Ishikawa (cell line): Measurements from ENCODE around the gene NFIB.

Source experiments
- CEBPB ChIP-seq: IDR thresholded peaks from 2 replicates; pipeline ENCODE4 v1.6.1; 2012
- CREB1 ChIP-seq: IDR thresholded peaks from 2 replicates; pipeline ENCODE4 v1.6.1; 2012; ENCODE audit warnings: low read depth
- EGR1 ChIP-seq: IDR thresholded peaks from 2 replicates; pipeline ENCODE4 v1.6.1; 2012
- EP300 ChIP-seq: IDR thresholded peaks from 2 replicates; pipeline ENCODE4 v1.6.1; 2012; ENCODE audit warnings: borderline replicate concordance
- FOXM1 ChIP-seq: IDR thresholded peaks from 2 replicates; pipeline ENCODE4 v1.6.1; 2012; ENCODE audit warnings: low read depth, borderline replicate concordance
- MAX ChIP-seq: IDR thresholded peaks from 2 replicates; pipeline ENCODE4 v1.6.1; 2012
- NFIC ChIP-seq: IDR thresholded peaks from 2 replicates; pipeline ENCODE4 v1.6.1; 2012
- RAD21 ChIP-seq: IDR thresholded peaks from 2 replicates; pipeline ENCODE4 v1.6.1; 2012; ENCODE audit warnings: low read depth
- REST ChIP-seq: IDR thresholded peaks from 2 replicates; pipeline ENCODE4 v1.6.1; 2012; ENCODE audit warnings: low read depth, mild to moderate bottlenecking
- TAF1 ChIP-seq: IDR thresholded peaks from 2 replicates; pipeline ENCODE4 v1.6.1; 2012; ENCODE audit warnings: low read depth, mild to moderate bottlenecking
- TCF12 ChIP-seq: IDR thresholded peaks from 2 replicates; pipeline ENCODE4 v1.6.1; 2012; ENCODE audit warnings: low read depth
- TEAD4 ChIP-seq: IDR thresholded peaks from 2 replicates; pipeline ENCODE4 v1.6.1; 2012
- USF1 ChIP-seq: IDR thresholded peaks from 2 replicates; pipeline ENCODE4 v1.6.1; 2012
- YY1 ChIP-seq: IDR thresholded peaks from 2 replicates; pipeline ENCODE4 v1.6.1; 2012; ENCODE audit warnings: low read depth
- ZBTB7A ChIP-seq: IDR thresholded peaks from 2 replicates; pipeline ENCODE4 v1.6.1; 2012; ENCODE audit warnings: low read depth

Gene NFIB

GRCh38 chr9:14127656-14128055, 186.3 kb downstream of the NFIB start:
- TF ChIP-seq RAD21: no peak
- no peak for TF ChIP-seq MAX
- TF ChIP-seq TEAD4: no peak

GRCh38 chr9:14119694-14120514, 194.0 kb downstream of the NFIB start:
- no peak for TF ChIP-seq EP300
- no peak for TF ChIP-seq USF1
- TF ChIP-seq TAF1: no peak
- TF ChIP-seq ZBTB7A: no peak
- no peak for TF ChIP-seq NFIC
- TF ChIP-seq TEAD4: no peak
- TF ChIP-seq FOXM1: no peak
- no peak for TF ChIP-seq CEBPB
- TF ChIP-seq EGR1: no peak
- TF ChIP-seq CREB1: no peak
- no peak for TF ChIP-seq MAX
- no peak for TF ChIP-seq TCF12
- no peak for TF ChIP-seq YY1
- TF ChIP-seq RAD21: no peak
- TF ChIP-seq REST: no peak

- no peak for TF ChIP-seq NFIC
Observed at GRCh38 chr9:14112226-14112625, 201.7 kb downstream of the NFIB start.

GRCh38 chr9:14111696-14112095, 202.2 kb downstream of the NFIB start:
- TF ChIP-seq ZBTB7A: no peak
- no peak for TF ChIP-seq CREB1
- no peak for TF ChIP-seq TCF12
- TF ChIP-seq EGR1: no peak
- TF ChIP-seq EP300: no peak
- no peak for TF ChIP-seq NFIC

GRCh38 chr9:14107977-14108376, 206.0 kb downstream of the NFIB start:
- TF ChIP-seq REST (no peak), MAX (no peak), YY1 (no peak), RAD21 (no peak), TAF1 (no peak), EP300 (no peak), FOXM1 (no peak), CEBPB (no peak), TCF12 (no peak), USF1 (no peak), ZBTB7A (no peak), EGR1 (no peak), TEAD4 (no peak), NFIC (no peak), CREB1 (no peak)

GRCh38 chr9:14107495-14107894, 206.4 kb downstream of the NFIB start:
- TF ChIP-seq TAF1 (no peak), FOXM1 (no peak), ZBTB7A (no peak), EP300 (no peak), YY1 (no peak)

GRCh38 chr9:14106699-14107098, 207.2 kb downstream of the NFIB start:
- TF ChIP-seq CEBPB: no peak
- TF ChIP-seq TEAD4: no peak
- no peak for TF ChIP-seq EGR1
- TF ChIP-seq ZBTB7A: no peak
- TF ChIP-seq FOXM1: no peak
- TF ChIP-seq USF1: no peak
- TF ChIP-seq RAD21: no peak
- TF ChIP-seq NFIC: no peak
- no peak for TF ChIP-seq TAF1
